GM18526 (cell line): Measurements from ENCODE around the gene CDSN.

Experiments
- POLR2A ChIP-seq: IDR thresholded peaks from 3 replicates; pipeline ENCODE4 v1.6.1; 2011; ENCODE audit not compliant: insufficient read length; ENCODE audit errors: extremely low read depth

Gene CDSN

DNA sequence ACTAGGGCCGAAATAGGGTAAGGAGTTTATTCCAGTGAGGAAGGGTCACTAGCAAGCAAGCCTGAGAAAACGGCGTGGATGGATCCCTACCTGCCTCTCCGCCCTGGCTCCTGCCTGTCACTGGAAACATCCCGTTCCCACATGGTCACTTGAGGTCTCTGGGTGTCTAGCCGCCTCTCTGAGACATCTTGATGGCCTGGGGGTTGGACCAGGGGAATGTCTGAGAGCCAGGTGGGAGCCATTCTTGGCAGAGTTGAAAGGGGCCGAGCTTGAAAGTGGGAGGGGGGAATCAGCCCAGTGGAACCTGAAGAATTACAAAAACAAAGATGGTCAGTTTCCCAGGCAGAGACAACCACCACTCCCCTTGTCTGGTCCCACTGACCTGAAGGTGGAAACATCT lies 36.4 kb upstream of the CDSN start:
- TF ChIP-seq POLR2A, result no peak

DNA sequence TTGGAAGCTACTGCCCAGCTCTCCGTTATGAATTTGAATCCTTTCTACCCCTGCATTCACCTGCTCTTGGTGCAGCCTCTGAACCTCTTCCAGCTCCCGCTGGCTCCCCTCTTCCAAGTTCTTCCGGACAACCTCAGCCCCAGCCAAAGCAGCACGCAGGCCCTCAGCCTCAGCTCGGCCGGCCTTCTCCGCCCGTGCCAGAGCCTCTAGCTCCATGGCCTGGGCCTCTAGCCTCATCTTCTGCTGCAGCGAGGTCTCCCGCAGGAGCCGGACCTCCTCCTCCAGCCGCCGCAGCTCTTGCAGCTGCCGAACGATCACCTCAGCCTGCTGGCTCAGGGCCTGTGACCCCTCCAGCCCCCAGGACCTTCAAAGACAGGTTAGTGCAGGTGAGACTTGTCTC lies 34.2 kb upstream of the CDSN start:
- TF ChIP-seq POLR2A, result no peak

DNA sequence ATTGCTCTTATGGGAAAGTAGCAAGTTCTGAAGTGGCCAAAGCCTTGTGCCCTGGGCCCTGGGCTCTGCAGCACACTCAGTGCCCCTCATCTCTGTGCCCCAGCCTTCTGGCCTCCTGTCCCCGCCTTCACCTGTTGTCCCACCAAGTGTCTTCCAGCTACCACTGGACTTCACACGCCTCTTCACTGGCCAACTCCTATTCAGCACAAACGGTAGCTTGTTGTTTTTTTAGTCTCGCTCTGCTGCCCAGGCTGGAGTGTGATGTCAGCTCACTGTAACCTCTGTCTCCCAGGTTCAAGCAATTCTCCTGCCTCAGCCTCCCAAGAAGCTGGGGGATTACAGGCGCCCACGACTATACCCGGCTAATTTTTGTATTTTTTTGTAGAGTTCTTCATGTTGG lies 32.5 kb upstream of the CDSN start:
- TF ChIP-seq POLR2A, result no peak

DNA sequence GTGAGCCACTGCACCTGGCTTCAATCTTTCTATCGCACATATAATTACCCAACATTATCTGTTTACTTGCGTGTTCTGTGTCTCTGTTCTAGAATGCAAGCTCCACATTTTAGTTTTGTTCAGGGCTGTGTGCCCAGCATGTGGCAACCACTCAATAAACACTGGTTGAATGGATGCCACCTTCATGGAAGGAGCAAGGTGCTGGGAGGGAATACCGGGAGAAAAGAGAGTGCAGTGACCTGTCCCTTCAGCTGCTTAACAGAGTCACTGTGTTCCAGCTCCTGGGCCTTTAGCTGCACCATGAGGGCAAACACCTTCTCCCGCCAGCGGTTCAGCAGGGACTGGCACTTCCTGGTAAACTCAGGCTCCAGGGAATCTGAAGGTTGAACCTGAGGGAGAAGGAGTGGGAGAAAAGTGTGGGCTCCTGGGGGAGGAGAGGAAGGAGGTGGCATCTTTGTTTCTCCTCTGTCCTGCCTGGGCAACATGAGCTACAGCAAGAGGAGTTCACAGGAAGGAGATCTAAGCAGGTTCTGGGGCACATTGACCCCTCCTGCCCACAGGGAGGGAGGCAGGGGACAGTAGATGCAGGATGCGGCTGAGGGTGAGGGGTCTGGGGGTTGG lies 29.7 kb upstream of the CDSN start:
- no peak for TF ChIP-seq POLR2A

DNA sequence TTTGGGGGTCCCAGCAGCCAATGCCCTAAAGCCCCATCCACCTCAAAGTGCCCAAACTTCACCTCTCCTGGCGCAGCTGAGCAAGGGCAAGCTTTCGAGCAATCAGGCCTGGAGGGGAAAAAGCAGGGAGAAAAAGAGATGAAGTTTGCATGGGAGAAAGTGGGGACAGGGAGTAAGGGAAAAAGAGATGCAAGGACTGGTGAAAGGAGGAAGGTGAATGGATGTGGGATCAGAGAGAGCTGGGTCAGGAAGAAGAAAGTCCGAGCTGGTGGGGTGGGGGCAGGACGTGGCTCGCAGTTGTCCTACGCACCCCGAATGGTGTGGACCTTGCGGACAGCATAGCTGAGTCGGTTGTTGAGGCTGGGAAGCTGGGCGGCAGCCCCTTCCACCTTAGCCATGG lies 25.1 kb upstream of the CDSN start:
- TF ChIP-seq POLR2A, result no peak

DNA sequence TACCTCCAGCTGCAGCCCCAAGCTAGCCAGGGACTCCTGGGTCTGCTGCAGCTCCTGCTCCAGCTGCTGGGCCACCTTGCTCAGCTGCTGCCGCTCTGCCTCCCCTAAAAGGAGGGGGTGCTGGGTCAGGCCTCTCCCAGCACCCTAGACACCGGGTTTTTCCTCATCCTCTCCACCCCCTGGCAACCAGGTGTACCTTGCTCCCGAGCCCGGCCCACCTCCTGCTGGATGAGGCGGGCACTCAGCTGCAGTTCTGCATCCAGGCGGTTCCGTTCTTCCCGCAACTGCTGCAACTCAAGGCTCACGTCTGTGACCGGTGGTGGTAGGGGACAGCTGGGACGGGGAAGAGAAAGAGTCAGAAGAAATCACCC lies 24.7 kb upstream of the CDSN start:
- TF ChIP-seq POLR2A, result no peak

DNA sequence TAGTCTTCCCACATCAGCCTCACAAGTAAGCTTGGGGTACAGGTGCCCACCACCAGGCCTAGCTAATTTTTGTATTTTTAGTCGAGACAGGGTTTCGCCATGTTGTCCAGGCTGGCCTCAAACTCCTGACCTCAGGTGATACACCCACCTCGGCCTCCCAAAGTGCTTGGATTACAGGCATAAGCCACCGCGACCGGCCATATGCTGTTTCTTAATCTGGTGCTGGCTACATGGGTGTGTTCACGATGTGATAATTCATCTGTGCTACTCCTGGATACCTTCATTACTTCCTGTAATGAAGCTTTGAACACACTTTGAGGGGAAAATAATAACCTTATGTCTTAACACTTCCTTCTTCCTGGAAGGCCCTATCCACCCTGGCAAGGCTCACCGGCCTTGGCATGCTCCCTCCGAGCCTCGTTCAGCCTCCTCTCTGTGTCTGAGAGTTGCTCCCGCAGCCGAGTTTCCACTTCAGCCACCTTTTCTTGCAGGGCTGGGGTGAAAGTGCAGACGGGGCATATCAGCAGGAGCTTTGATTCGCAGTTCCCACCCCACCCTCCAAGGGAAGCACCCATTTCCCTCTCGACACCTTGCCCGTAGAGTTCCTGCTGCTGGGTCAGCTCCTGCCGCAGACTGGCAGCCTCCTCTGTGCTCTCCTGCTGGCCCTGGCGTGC lies 24.2 kb upstream of the CDSN start:
- TF ChIP-seq POLR2A, result no peak

DNA sequence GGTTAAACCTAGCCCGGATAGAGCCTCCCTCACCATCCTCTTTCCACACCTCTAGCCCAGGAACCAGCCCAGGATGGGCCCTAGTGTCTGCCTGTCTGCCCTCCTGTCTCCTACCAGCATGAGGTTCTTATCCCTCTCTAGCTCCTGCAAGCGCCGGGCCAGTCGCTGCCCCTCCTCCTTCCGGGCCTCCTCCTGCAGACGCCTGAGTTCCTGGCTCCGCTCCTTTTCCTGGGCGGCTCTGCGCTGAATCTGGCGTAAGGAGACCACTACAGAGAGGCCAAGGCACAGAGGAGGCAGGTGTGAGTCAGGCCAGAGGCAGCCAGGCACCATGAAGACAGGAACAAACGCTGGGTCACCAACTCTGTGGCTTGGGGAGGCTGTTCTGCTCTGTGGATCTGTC lies 22.9 kb upstream of the CDSN start:
- TF ChIP-seq POLR2A, result no peak

DNA sequence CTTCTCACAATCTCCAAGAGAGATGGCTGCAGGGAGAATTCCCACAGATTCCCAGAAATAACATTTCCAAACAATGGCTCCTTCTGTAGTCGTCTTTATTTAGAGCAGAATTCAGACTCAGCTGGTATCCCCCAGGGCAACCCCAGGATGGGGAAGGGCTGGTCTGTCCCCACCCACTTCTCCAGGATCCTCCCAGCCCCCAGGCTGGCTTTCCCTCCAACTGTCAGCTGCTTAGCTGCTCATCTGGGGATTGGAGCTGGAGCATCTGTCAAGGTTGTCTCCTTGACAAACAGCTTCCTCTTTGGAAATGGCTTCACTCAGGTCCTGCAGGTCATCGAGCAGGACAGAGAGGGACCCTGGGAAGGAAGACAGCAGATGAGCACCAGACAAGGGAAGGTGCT lies 22.1 kb upstream of the CDSN start:
- TF ChIP-seq POLR2A, result no peak

DNA sequence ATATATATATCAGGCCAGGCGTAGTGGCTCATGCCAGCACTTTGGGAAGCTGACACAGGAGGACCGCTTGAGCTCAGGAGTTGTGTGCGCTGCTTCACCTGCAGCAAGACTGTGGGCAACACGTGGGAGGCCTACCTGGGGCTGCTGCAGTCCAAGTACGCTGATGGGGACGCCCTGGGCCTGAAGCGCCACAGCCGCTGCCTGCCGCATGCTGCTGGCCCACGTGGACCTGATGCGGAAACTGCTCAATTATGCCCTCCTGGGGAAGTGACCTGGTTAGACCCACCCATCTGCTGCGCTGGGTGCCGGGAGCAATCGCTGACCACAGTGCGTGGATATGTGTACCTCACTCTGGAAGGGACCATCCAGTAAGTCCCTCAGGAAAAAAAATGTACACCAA lies 20.4 kb upstream of the CDSN start:
- TF ChIP-seq POLR2A, result no peak

DNA sequence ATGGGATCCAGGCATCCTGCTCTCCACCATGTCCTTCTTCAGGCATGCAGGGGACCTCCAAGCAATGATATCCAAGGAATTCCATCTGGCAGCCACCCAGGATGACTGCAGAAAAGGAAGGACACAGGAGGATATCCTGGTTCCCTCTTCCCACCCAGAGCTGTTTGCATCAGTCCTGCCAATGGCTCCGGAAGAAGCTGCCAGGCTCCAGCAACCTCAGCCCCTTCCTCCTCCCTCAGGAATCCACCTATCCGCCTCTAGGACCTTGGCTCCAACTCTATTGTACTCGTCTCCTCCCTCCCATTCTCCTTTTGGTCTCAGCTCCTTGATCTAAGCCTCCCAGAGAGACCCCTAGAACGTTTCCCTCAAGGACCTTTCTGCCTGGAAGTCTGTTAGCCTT lies 19.4 kb upstream of the CDSN start:
- no peak for TF ChIP-seq POLR2A

DNA sequence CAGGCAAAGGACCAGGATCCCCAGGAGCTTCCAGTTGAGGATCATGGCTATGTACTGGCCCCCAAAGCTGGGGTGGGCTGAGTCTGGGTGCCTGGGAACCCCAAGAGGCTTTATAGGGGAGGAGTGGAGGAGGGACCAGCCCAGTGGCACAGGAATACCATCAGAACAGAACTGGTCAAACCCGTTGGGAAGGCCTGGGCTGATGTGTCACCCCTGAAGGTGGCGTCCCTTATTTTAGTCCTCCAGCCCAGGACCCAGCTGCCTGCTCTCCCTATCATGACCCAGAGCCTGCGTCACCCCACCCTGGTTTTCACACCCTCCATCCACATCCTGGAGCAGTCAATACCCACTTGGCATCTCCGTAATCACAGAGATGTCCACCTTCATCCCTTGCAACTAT lies 18.7 kb upstream of the CDSN start, which contains the start of gene PSORS1C2:
TSS of gene PSORS1C2 (minus strand) at position 85 of the 400 bp plus-strand sequence. CDS start at position 45, 40 bp downstream.
- no peak for TF ChIP-seq POLR2A

DNA sequence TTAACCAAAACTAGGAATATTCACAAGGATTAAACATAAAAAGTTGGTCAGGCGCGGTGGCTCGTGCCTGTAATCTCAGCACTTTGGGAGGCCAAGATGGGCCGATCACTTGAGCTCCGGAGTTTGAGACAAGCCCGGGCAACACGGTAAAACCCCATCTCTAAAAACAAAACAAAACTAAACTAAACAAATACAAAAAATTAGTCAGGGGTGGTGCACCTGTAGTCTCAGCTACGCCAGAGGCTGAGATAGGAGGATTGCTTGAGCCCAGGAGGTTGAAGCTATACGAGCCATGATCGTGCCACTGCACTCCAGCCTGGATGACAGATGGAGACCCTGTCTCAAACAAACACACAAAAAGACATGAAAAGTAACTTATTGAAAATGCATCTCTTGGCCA lies 15.5 kb upstream of the CDSN start:
- no peak for TF ChIP-seq POLR2A

DNA sequence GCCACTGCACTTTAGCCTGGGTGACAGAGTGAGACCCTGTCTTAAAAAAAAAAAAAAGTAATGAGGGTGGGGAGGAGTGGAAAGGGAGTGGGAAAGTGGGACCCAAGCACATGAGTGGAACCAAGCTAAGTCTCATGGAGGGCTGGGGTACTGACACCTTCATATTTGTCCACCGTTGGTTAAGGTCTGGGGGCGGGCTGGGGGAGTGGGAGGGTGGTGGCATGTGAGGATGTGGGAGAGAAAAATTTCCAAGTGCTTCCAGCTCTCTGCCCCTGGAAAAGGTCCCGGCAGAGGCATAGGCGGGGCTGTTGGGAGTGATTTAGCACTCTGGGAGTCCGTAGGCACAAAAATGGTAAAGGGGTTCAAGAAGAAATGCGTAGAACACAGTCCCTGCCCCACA lies 12.6 kb upstream of the CDSN start:
- TF ChIP-seq POLR2A, result no peak

DNA sequence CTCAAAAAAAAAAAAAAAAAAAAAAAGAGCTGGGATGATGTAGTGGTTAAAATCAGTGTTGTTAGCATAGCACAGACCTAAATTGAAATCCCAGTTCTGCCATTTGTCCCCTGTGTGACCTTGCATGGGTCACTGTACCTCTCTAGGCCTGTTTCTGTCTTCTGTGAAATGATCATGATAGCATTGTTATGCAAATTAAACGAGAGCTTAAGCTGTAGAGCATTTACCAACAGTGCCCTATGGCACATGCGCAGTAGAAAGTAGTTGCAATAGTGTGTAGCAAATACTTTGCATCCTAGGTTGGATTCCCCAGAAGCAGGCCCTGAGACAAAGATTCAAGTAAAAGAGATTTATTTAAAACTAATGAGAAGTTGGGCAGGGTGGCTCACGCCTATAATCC lies 11.3 kb upstream of the CDSN start:
- no peak for TF ChIP-seq POLR2A

DNA sequence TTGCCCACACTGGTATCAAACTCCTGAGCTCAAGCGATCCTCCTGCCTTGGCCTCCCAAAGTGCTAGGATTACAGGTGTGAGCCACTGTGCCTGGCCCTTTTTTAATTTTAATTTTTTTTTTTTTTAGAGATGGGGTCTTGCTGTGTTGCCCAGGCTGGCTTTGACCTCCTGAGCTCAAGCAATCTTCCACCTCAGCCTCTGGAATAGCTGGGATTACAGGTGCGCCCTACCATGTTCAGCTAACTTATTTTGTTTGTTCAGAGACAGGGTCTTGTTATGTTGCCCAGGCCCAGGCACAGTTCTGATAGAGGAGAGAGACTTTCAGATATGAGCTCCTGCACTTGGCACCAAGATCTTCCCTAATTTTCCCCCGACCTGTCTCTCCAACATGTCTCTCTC lies 10.5 kb upstream of the CDSN start:
- TF ChIP-seq POLR2A, result no peak

DNA sequence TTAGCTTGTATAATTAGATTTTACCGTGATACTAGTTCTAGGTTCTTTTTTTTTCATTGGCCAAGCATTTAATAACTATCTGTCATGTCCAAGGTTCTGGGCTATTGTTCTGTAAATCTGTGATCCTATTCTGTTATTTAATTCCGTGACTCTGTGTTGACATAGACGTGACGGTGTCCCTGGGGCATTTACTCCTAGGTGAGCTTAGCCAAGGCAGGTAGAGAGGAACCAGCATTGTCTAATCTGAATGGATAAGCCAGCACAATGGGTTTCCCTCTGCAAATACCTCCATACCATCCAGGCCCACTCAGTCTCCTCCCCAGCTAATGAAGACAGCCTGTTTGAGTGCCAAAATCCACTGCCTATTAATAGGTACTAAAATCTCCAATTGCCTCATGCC lies 8.9 kb upstream of the CDSN start:
- no peak for TF ChIP-seq POLR2A
